GM19438 (cell line): ENCODE measurements around the gene ZNF408.
A peak's percentile ranks its signal among the peaks of the same experiment; 100 is the strongest.
"Not testable (repeated sequence)": the region's sequence is repeated elsewhere in the genome, so short reads cannot be mapped to it uniquely, and the experiment has no call there.

Source experiments
- ATAC-seq: cut with Tn5 transposase; IDR thresholded peaks from one replicate; pipeline ENCODE4 v1.9.1; 2021; ENCODE audit warnings: low read depth; ENCODE audit not compliant: unreplicated experiment

ZNF408 gene

GRCh38 chr11:46696212-46696558 lies 4.6 kb upstream of the ZNF408 start:
- no peak for ATAC-seq

- ATAC-seq: no peak
Observed at GRCh38 chr11:46697303-46697702, 3.5 kb upstream of the ZNF408 start.

GRCh38 chr11:46697723-46698122 lies 3.1 kb upstream of the ZNF408 start:
- no peak for ATAC-seq

- ATAC-seq: no peak
Observed at GRCh38 chr11:46698597-46698996, 2.2 kb upstream of the ZNF408 start.

- ATAC-seq: peak; percentile 4
Observed at GRCh38 chr11:46701078-46701654, 335 bp downstream of the ZNF408 start.

- ATAC-seq: no peak
Observed at GRCh38 chr11:46705070-46705688, 4.3 kb downstream of the ZNF408 start.

- ATAC-seq: no peak
Observed at GRCh38 chr11:46706886-46707285, 6.1 kb downstream of the ZNF408 start.

GRCh38 chr11:46709351-46709750 lies 8.5 kb downstream of the ZNF408 start:
- not testable (repeated sequence) for ATAC-seq

- ATAC-seq: no peak
Observed at GRCh38 chr11:46710821-46711269, 10.0 kb downstream of the ZNF408 start.

- no peak for ATAC-seq
Observed at GRCh38 chr11:46711303-46711702, 10.5 kb downstream of the ZNF408 start.

GRCh38 chr11:46712874-46713576 lies 12.2 kb downstream of the ZNF408 start:
- ATAC-seq: no peak

GRCh38 chr11:46717825-46718154 lies 17.0 kb downstream of the ZNF408 start:
- ATAC-seq: not testable (repeated sequence)

GRCh38 chr11:46718155-46719019 lies 17.6 kb downstream of the ZNF408 start:
- ATAC-seq: no peak

- no peak for ATAC-seq
Observed at GRCh38 chr11:46719048-46719542, 18.3 kb downstream of the ZNF408 start, which contains the start of gene F2. TSS of gene F2 (plus strand) at chr11:46719213. CDS start at chr11:46719236, 23 bp downstream.

GRCh38 chr11:46719543-46720218 lies 18.9 kb downstream of the ZNF408 start:
- no peak for ATAC-seq

- ATAC-seq: no peak
Observed at GRCh38 chr11:46721286-46721685, 20.5 kb downstream of the ZNF408 start.

- ATAC-seq: no peak
Observed at GRCh38 chr11:46722566-46723358, 21.9 kb downstream of the ZNF408 start.

GRCh38 chr11:46723359-46723680 lies 22.5 kb downstream of the ZNF408 start:
- ATAC-seq: no peak

GRCh38 chr11:46724088-46724487 lies 23.3 kb downstream of the ZNF408 start:
- no peak for ATAC-seq
